ES-I3 (cell line): ENCODE measurements around the gene CLEC16A.
"Not testable (repeated sequence)": the region's sequence is repeated elsewhere in the genome, so short reads cannot be mapped to it uniquely, and the experiment has no call there.

ENCODE experiments used
- H3K36me3 ChIP-seq: 2 replicates; pipeline ENCODE4 v1.6.1; 2013; ENCODE audit warnings: mild to moderate bottlenecking, low read length, control low read depth, moderate library complexity; ENCODE audit not compliant: insufficient read depth
- H3K4me1 ChIP-seq: 2 replicates; pipeline ENCODE4 v1.6.1; 2013; ENCODE audit warnings: mild to moderate bottlenecking, control low read depth, low read length; ENCODE audit not compliant: insufficient read depth
- H3K9ac ChIP-seq: 2 replicates; pipeline ENCODE4 v1.6.1; 2013; ENCODE audit warnings: low read depth, mild to moderate bottlenecking, low read length, moderate library complexity
- H3K9me3 ChIP-seq: 2 replicates; pipeline ENCODE4 v1.6.1; 2013; ENCODE audit warnings: mild to moderate bottlenecking, low read length, moderate library complexity; ENCODE audit not compliant: control insufficient read depth, insufficient read depth

The CLEC16A gene

DNA sequence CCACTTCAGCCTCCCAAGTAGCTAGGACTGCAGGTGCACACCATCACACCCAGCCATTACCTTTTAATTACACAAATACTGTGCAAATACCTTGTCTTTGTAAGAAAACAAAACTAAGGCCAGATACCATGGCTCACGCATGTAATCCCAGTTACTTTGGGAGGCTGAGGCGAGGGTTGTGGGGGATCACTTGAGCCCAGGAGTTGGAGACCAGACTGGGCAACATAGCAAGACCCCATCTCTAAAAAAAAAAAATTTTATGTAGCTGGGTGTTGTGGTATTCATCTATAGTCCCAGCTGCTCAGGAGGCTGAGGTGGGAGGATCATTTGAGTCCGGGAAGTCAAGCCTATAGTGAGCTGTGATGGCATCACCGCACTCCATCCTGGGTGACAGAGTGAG is 151.6 kb downstream of the CLEC16A start:
- H3K9me3 ChIP-seq, result no peaks in the 10 kb centered on the region
- H3K4me1 ChIP-seq, result peaks cover 14% of the 10 kb centered on the region
- H3K36me3 ChIP-seq, result no peaks in the 10 kb centered on the region
- no peak overlapping the region for H3K9ac ChIP-seq

DNA sequence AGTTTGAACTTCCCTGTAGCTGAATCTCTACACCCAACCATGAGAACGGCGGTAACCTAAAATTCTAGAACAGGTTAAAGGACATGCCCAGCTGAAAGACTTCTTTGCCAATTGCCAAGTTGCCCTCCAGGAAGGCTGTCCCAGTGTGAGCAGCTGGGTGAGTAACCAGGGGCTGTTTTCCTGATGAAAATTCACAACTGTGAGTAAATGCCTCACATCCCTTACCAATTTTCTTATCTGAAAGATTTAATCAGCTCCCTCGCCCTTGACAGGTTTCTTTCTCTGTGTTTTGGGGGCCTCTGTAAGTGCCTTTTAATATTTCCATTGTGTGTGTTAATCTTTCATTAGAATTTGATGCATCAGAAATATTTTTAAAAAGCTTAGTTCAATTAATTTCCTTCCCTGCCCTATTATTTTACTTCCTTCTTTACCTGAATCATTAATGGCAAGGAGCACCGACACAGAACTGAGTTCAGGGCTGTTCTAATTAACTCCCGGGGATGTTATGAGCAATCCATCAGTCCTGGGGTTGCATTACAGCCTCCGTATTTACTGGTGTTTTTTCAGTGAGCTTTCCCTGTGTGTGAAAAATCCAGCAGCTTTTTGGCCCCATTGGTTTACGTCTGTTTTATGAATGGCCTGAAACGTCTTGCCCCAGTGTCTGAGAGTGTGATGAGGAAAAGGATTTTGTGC is 152.9 kb downstream of the CLEC16A start:
- Histone ChIP-seq H3K9me3 (no peaks in the 10 kb centered on the region), H3K4me1 (peaks cover 14% of the 10 kb centered on the region), H3K9ac (no peak overlapping the region), H3K36me3 (no peaks in the 10 kb centered on the region)

DNA sequence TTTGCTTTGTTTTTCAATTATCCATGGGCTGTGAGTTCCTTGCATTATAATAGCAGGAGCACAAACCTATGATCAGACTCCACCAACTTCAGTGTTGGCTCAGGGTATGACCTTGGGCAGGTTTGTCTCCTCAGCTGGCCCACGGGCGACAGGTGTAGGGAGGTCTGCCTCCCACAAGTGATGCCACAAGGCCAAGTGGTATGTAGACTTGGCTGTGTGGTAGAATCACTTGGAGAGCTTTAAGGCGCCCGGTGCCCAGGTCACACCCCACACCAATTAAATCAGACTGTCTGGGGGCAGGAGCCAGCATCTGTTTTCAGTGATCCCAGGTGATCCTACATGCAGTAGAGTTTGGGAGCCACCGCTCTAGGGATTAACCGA is 153.4 kb downstream of the CLEC16A start:
- Histone ChIP-seq H3K4me1 (peaks cover 14% of the 10 kb centered on the region), H3K36me3 (no peaks in the 10 kb centered on the region), H3K9ac (no peak overlapping the region), H3K9me3 (no peaks in the 10 kb centered on the region)

DNA sequence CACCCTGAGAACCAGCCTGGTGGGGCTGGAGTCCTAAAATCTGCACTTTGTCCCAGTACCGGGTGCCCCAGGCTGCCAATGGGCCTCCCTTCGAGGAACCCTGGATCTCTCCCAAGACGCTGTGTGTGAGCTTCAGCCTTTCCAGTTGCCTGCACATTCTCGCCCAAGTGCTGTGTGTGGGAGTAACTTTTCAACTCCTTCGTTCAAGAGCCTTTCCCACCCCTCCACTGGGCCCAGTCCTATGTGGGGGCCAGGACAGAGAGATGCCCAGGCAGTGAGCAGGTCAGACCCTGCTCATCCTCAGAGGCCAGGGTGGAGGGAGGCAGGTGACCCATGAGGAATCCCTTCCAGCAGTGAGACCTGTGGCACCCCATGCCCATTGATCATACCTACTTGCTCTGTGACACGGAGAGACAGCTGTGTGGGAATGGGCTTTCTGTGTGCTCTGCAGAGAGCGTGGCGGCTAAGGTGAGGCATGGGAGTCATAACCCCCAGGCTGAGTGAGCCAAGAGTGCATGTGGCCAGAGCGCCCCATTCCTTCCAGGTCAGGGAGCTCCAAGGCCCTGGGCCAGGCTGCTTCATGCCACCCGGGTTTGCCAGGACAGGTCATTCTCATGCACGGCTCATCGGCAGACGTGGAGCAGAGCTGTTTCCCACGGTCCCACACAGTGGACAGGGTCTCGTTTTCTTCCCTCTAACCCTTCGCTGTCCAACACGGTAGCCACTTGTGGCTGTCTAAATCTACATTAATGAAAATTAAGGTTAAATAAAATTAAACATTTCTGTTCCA is 154.4 kb downstream of the CLEC16A start:
- peaks cover 14% of the 10 kb centered on the region for H3K4me1 ChIP-seq
- H3K9ac ChIP-seq, result no peak overlapping the region
- no peaks in the 10 kb centered on the region for H3K36me3 ChIP-seq
- H3K9me3 ChIP-seq, result no peaks in the 10 kb centered on the region

DNA sequence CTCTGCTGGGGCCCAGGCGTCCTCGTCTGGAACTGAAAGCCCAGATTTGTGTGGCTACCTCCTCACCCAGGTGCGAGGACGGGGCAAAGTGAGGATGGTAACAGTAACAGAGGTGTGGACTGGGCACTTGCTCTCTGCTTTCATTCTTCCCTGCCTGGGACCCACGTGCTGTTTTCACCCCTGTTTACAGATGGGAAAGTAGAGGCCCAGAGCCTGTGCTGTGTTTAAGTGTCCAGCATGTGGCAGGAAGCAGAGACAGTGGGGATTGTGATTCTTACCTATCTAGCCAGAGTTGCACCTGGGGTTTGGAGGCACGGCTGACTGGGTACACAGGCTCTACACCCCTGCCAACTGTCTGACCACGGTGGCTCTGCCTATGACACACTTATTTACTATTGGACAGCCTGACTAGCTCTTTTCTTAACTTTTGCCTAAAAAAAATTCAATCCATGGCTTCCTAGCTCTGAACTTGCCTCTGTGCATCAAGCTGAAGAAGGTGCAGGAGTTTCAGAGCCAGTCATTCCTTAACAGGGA is 155.4 kb downstream of the CLEC16A start:
- no peaks in the 10 kb centered on the region for H3K36me3 ChIP-seq
- H3K4me1 ChIP-seq, result peaks cover 11% of the 10 kb centered on the region; the same call in 1 of the 2 replicates
- H3K9ac ChIP-seq, result no peak overlapping the region
- no peaks in the 10 kb centered on the region for H3K9me3 ChIP-seq

DNA sequence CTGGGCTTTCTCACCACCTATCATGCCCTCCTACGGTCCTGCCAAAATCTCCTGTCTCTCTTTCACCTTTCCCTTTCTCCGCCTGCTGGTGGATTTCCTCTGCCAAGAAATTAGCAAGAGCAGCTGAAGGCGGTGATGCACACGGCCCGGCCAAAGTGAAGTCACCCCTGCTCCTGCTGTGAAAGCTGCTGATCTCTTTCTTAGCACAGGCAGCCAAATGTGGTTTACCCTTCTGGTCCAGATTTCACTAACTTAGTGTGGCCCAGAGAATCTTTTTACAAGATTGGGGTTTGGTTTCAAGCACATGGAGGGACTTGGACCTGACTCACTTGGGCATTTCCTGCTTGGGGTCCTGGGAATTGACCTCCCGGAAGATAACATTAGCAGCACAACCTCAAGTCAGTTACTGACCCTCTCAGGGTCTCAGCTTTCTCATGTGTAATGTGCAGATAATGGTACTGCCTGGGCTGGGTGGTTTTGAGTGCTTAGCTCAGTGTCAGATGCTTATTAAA is 155.9 kb downstream of the CLEC16A start:
- Histone ChIP-seq H3K9me3 (no peaks in the 10 kb centered on the region), H3K36me3 (no peaks in the 10 kb centered on the region), H3K9ac (no peak overlapping the region), H3K4me1 (peaks cover 15% of the 10 kb centered on the region; the same call in 1 of the 2 replicates)

DNA sequence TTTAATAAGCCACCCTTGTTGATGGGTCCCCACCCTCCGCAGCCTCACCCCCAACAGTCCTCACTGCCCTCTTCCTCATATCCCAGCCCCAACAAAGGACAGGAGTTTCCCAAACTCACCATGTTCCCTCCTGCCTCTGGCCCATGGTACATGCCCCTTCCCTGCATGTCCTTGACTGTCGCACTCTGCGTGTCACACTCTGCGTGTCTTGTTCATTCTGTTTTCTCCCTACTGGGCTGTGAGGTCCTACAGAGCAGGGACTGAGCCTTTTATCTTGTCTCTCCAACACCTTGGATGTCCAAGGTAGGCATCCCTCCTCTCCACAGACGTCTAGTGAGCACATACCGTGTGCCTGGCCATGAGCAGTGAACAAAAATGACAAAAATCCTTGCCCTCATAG is 156.9 kb downstream of the CLEC16A start:
- no peaks in the 10 kb centered on the region for H3K36me3 ChIP-seq
- H3K4me1 ChIP-seq, result peaks cover 17% of the 10 kb centered on the region; the same call in 1 of the 2 replicates
- H3K9ac ChIP-seq, result no peak overlapping the region
- no peaks in the 10 kb centered on the region for H3K9me3 ChIP-seq

DNA sequence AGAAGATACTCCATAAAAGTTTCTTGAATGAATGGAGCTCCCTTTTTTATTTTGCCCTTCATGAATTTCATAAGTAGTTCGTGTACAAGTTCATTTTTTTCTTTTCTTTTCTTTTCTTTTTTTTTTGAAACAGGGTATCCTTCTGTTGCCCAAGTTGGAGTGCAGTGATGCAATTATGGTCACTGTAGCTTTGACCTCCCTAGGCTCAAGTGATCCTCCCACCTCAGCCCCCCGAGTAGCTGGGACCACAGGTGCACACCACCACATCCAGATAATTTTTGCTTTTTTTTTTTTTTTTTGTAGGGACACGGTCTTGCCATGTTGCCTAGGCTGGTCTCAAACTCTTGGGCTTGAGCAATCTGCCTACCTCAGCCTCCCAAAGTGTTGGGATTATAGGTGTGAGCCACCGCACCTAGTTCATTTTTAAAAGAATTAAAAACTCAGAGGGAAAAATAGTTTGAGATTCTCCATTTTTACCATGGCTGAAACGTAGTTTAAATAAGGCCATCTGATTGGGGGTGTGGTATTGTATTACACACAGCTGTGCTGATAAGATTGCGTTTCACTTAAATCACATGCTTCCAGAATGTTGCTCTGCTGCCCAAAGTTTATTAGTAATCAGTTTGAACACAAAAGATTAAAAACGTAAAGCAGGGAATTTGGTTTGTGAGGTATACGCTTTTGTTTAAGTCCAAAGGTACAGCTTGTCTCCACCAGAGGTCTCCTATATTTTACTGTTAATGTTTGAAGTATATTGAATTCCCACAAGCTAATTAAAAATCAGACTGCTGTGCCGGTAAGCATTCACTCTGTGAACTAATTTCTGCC is 157.5 kb downstream of the CLEC16A start:
- Histone ChIP-seq H3K36me3 (no peaks in the 10 kb centered on the region), H3K4me1 (peaks cover 17% of the 10 kb centered on the region; the same call in 1 of the 2 replicates), H3K9ac (no peak overlapping the region), H3K9me3 (no peaks in the 10 kb centered on the region)

DNA sequence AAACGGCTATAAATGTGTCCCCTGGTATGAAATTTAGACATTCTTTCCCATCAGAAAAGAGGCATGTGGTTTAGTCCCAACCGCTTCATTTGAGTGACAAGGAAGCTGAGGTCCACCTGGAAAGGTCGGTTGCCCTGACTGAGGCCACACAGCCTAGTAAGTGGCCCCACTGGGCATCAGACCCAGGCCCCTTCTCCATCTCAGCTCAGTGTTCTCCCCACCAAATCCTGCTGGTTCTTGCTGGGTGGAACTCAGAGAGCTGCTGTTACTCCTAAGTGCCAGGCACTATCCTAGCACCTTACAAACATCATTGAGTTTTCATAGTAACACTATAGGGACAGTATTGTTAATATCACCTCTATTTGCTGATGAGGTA is 158.1 kb downstream of the CLEC16A start:
- Histone ChIP-seq H3K36me3 (no peaks in the 10 kb centered on the region), H3K9me3 (no peaks in the 10 kb centered on the region), H3K9ac (no peak overlapping the region), H3K4me1 (peaks cover 17% of the 10 kb centered on the region; the same call in 1 of the 2 replicates)

DNA sequence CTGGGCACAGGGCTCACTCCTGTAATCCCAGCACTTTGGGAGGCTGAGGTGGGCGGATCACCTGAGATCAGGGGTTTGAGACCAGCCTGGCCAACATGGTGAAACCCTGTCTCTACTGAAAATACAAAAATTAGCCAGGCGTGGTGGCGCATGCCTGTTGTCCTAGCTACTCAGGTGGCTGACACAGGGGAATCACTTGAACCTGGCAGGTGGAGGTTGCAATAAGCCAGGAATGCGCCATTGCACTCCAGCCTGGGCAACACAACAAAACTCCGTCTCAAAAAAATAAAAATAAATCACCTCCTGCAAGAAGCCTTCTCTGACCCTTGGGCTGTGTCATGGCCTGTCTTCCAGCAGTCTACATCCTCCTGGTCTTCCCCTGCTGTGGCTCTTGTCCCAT is 158.9 kb downstream of the CLEC16A start:
- H3K9ac ChIP-seq, H3K9me3 ChIP-seq, H3K36me3 ChIP-seq: not testable (repeated sequence)
- peaks cover 17% of the 10 kb centered on the region; the same call in 1 of the 2 replicates for H3K4me1 ChIP-seq

DNA sequence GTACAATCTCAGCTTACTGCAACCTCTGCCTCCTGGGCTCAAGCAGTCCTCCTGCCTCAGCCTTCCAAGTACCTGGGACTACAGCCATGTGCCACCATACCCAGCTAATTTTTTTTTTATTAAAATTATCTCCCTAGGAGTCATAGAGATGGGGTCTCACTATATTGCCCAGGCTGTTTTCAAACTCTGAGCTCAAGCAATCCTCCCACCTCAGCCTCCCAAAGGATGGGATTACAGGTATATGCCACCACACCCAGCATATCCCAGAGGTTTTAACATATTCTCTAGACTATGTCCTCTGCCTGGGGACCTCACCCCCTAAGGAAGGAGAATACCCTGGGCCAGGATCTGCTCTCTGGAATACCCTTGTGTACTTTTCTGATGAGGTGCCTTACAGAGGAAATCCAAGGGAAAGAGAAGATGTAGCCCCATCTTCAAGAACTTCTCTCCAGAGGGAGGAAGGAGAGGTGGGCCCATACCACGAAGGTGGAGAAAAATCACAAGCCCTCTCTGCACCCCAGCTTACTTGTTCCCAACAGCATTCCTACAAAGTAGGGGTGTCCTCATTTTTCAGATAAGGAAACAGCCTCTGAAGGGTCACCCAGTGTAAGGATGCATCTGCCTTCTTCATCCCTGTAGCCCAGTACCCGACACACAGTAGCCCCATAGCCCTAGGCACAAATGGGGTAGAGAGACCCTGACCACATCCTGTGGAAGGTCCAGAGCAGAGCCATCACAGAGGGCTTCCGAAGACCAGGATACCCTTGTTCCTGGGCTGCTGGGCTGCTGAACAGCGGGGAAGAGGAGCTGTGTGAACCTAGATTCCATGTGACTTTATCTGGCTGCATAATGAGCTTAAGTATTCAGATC is 160.0 kb downstream of the CLEC16A start:
- Histone ChIP-seq H3K9ac (no peak overlapping the region), H3K4me1 (peaks cover 17% of the 10 kb centered on the region; the same call in 1 of the 2 replicates), H3K9me3 (no peaks in the 10 kb centered on the region), H3K36me3 (no peaks in the 10 kb centered on the region)

DNA sequence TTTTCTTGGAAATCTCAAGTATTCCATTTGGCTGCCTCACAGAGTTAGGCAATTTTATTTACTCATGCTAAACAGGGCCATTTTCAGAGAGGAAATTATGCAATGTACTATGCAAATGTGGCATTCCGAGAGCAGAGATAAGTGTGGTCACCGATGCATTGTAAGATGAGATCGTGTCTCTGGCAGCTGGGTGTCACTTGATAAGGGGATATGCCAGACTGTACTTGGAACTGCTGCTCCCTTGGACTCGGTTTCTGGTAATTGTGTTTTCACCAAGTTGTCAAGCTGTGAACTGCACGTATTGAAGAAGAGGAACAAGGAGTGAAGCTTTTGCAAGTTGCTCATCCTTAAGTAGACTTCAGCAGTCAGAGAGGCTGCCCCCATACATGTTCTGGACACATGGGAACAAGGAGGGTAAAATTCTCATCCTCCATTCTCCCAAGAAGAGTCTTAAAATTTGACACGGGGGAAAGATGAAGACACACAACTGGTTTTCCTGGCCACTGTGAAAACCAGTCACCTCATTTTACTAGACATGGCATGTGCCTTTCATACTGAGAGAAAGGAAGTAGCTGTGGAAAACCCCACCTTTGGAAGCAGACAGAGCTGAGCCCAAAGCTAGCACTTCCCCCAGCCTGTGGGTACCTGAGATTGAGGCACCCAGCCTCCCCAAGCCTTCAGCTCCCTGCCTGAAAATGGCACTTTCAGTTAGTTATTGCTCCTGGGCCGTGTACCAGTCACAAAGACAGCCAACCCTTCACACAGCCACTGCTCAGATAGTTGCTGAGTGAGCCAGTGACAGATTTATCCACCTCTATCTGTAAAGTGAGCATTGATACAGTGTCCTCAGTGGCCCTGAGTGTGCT is 160.9 kb downstream of the CLEC16A start:
- no peaks in the 10 kb centered on the region for H3K9me3 ChIP-seq
- H3K36me3 ChIP-seq, result no peaks in the 10 kb centered on the region
- H3K4me1 ChIP-seq, result peaks cover 12% of the 10 kb centered on the region; the same call in 1 of the 2 replicates
- H3K9ac ChIP-seq, result no peak overlapping the region

DNA sequence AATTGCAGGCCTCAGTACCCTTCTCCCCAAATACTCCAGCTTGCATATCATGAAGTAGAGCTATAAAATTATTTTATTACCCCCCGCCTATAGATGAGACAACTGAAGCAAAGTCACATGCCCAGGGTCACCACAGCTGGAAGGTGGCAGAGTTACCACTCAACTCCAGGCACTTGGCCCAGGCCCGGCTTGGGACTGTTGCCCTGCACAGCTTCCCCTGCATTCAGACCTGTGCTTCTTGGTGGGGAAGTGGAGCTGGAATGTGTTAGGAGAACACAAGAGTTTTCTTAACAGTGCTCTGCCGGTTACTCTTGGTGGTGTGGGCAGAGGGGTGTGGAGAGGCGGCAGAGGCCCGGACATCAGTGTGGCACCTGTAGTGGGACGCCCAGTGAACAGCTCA is 162.4 kb downstream of the CLEC16A start:
- peaks cover 12% of the 10 kb centered on the region; the same call in 1 of the 2 replicates for H3K4me1 ChIP-seq

More for the DNA sequence above, 162.4 kb downstream of the CLEC16A start:
- Histone ChIP-seq H3K36me3 (no peaks in the 10 kb centered on the region), H3K9me3 (no peaks in the 10 kb centered on the region), H3K9ac (no peak overlapping the region)
